Osteocyte (in vitro differentiated cells): ENCODE results near the gene COTL1. TPM values are rescaled to one million over a fixed set of nuclear protein-coding genes. Genes with fewer than 3 reads are reported as not detected.

Experiments used
- DNase-seq: peaks from one replicate; pipeline ENCODE4 v3.0.0; 2021; ENCODE audit warnings: mixed read lengths; ENCODE audit not compliant: unreplicated experiment; ENCODE audit errors: extremely low spot score
- H3K27ac Mint-ChIP-seq: one replicate; pipeline ENCODE4 v1.8.0; 2021; ENCODE audit warnings: mild to moderate bottlenecking, mixed read lengths; ENCODE audit not compliant: unreplicated experiment
- H3K27me3 Mint-ChIP-seq: one replicate; pipeline ENCODE4 v1.8.0; 2021; ENCODE audit warnings: mixed read lengths; ENCODE audit not compliant: unreplicated experiment
- H3K36me3 Mint-ChIP-seq: one replicate; pipeline ENCODE4 v1.8.0; 2021; ENCODE audit warnings: mixed read lengths; ENCODE audit not compliant: unreplicated experiment
- H3K4me1 Mint-ChIP-seq: one replicate; pipeline ENCODE4 v1.8.0; 2021; ENCODE audit warnings: mixed read lengths; ENCODE audit not compliant: unreplicated experiment
- H3K4me3 Mint-ChIP-seq: one replicate; pipeline ENCODE4 v1.8.0; 2021; ENCODE audit warnings: mild to moderate bottlenecking, moderate library complexity, mixed read lengths; ENCODE audit not compliant: unreplicated experiment
- H3K9me3 Mint-ChIP-seq: one replicate; pipeline ENCODE4 v1.8.0; 2021; ENCODE audit warnings: mixed read lengths; ENCODE audit not compliant: unreplicated experiment
- total RNA-seq: library from RNA; stranded (reverse); gene quantifications from 2 replicates; pipeline ENCODE4 v1.2.1, GENCODE V29; 2021
- TF ChIP-seq, protein P1 (sequence below): fragments of 200-600 bp; sonication (generic); IDR thresholded peaks from 2 replicates; pipeline ENCODE4 v1.5.0; 2021; ENCODE audit warnings: antibody characterized with exemption, mild to moderate bottlenecking, moderate library complexity

COTL1 gene
- total RNA-seq, 1 donor from 2014 or later, result 103 TPM

- Mint-ChIP-seq H3K36me3 (no peaks in the 10 kb centered on the region), H3K27ac (no peak overlapping the region), H3K27me3 (peaks cover 6% of the 10 kb centered on the region), H3K9me3 (no peaks in the 10 kb centered on the region), H3K4me3 (no peak overlapping the region), H3K4me1 (peaks cover 14% of the 10 kb centered on the region)
- TF ChIP-seq, protein P1, sequence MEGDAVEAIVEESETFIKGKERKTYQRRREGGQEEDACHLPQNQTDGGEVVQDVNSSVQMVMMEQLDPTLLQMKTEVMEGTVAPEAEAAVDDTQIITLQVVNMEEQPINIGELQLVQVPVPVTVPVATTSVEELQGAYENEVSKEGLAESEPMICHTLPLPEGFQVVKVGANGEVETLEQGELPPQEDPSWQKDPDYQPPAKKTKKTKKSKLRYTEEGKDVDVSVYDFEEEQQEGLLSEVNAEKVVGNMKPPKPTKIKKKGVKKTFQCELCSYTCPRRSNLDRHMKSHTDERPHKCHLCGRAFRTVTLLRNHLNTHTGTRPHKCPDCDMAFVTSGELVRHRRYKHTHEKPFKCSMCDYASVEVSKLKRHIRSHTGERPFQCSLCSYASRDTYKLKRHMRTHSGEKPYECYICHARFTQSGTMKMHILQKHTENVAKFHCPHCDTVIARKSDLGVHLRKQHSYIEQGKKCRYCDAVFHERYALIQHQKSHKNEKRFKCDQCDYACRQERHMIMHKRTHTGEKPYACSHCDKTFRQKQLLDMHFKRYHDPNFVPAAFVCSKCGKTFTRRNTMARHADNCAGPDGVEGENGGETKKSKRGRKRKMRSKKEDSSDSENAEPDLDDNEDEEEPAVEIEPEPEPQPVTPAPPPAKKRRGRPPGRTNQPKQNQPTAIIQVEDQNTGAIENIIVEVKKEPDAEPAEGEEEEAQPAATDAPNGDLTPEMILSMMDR, result no peak
- DNase-seq, result no peak
These were observed 63.9 kb downstream of the COTL1 start for GRCh38 chr16:84553873-84554399.

DNA sequence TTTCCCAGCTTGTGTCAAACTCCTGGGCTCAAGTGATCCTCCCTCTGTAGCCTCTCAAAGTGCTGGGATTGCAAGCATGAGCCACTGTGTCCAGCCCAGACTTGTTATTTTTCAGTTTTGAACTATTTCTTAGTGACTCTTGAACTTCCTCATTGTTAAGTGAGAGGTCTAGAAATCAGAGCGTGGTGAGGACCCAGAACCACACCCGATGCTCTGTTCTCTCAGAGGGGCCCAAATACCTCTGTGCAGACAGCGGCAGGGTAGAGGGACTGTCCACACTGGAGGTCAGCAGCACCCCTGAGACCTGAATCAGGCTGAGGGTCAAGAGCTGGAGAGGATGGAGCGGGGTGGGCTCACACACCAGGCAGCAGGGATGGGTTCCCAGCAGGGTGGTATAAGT lies 65.7 kb downstream of the COTL1 start:
- H3K27me3 Mint-ChIP-seq, result peaks cover 6% of the 10 kb centered on the region
- no peak overlapping the region for H3K27ac Mint-ChIP-seq
- no peak overlapping the region for H3K4me3 Mint-ChIP-seq
- TF ChIP-seq, protein P1, result no peak
- no peak for DNase-seq
- H3K4me1 Mint-ChIP-seq, result peaks cover 22% of the 10 kb centered on the region
- H3K9me3 Mint-ChIP-seq, result no peaks in the 10 kb centered on the region
- no peaks in the 10 kb centered on the region for H3K36me3 Mint-ChIP-seq

- Mint-ChIP-seq H3K27ac (no peak overlapping the region), H3K36me3 (no peaks in the 10 kb centered on the region), H3K4me3 (no peak overlapping the region), H3K4me1 (peaks cover 27% of the 10 kb centered on the region), H3K27me3 (no peaks in the 10 kb centered on the region), H3K9me3 (no peaks in the 10 kb centered on the region)
- TF ChIP-seq, protein P1, result no peak
- DNase-seq, result no peak
These were observed 67.8 kb downstream of the COTL1 start for GRCh38 chr16:84550096-84550495.

DNA sequence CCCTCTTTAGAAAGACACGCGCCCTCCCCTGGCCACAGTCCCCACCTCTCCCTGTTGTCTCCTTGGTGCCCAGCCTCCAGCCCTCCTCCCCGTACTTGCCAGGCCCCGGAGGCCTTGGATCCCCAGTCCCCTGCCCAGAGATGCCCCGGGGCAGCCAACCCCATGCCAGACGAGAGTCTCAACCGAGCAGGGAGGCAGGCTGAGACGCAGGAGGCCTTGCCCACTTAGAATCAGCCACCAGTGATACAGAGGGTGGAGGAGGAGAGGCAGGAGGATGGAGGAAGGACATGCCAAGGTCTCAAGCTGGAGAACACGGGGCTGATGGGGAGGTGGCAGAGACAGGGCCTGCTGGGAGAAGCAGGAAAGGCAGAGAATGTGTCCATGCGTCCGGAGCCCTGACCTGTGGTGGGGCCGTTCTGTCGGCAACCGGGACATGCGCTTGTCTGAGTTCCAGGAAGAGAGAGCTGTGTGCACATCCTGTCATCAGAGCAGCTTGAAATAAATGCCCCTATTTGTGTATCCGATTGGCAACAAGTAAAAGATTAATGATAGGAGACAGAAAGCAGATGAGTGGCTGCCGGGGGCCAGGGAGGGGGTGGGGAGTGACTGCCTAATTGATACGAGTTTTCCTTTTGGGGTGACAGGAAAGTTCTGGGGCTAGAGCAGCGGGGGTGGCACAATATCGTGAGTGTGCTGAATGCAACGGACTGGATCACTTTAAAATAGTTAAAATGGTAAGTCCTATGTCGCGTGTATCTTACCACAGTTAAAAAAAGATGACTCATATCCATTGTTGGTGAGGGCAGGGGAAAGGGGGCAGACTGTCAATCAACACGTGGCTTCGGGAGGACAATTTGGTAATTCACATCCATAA lies 68.7 kb downstream of the COTL1 start:
- DNase-seq, result no peak
- H3K36me3 Mint-ChIP-seq, result no peaks in the 10 kb centered on the region

GRCh38 chr16:84548508-84548907 lies 69.4 kb downstream of the COTL1 start:
- no peak overlapping the region for H3K27ac Mint-ChIP-seq
- peaks cover 39% of the 10 kb centered on the region for H3K4me1 Mint-ChIP-seq
- no peak for DNase-seq
- no peaks in the 10 kb centered on the region for H3K36me3 Mint-ChIP-seq
- H3K9me3 Mint-ChIP-seq, result no peaks in the 10 kb centered on the region
- H3K27me3 Mint-ChIP-seq, result no peaks in the 10 kb centered on the region
- TF ChIP-seq, protein P1, result no peak
- H3K4me3 Mint-ChIP-seq, result no peak overlapping the region

More for the DNA sequence above, 68.7 kb downstream of the COTL1 start:
- peaks cover 33% of the 10 kb centered on the region for H3K4me1 Mint-ChIP-seq
- TF ChIP-seq, protein P1, result no peak
- peak overlapping the region; percentile 77 for H3K27ac Mint-ChIP-seq
- H3K27me3 Mint-ChIP-seq, result no peaks in the 10 kb centered on the region
- no peak overlapping the region for H3K4me3 Mint-ChIP-seq
- H3K9me3 Mint-ChIP-seq, result no peaks in the 10 kb centered on the region
